Measurements from ENCODE around the gene DEFB121.

The DEFB121 gene

GRCh38 chr20:31363295-31363694 lies 42.7 kb downstream of the DEFB121 start:
- no peak for DNase-seq (ENCODE audit: low spot score)

GRCh38 chr20:31355981-31356380 lies 50.0 kb downstream of the DEFB121 start:
- DNase-seq (ENCODE audit: low spot score) = no peak

All from left forelimb (tissue), 1 donor.